Astrocyte of the hippocampus (primary cell): ENCODE data around the gene UBXN2A.
"Not testable (repeated sequence)": the region's sequence is repeated elsewhere in the genome, so short reads cannot be mapped to it uniquely, and the experiment has no call there.

Source experiments
- DNase-seq: peaks from one replicate; pipeline ENCODE4 v3.0.0; 2011; ENCODE audit warnings: low read depth, low spot score

Gene UBXN2A

DNA sequence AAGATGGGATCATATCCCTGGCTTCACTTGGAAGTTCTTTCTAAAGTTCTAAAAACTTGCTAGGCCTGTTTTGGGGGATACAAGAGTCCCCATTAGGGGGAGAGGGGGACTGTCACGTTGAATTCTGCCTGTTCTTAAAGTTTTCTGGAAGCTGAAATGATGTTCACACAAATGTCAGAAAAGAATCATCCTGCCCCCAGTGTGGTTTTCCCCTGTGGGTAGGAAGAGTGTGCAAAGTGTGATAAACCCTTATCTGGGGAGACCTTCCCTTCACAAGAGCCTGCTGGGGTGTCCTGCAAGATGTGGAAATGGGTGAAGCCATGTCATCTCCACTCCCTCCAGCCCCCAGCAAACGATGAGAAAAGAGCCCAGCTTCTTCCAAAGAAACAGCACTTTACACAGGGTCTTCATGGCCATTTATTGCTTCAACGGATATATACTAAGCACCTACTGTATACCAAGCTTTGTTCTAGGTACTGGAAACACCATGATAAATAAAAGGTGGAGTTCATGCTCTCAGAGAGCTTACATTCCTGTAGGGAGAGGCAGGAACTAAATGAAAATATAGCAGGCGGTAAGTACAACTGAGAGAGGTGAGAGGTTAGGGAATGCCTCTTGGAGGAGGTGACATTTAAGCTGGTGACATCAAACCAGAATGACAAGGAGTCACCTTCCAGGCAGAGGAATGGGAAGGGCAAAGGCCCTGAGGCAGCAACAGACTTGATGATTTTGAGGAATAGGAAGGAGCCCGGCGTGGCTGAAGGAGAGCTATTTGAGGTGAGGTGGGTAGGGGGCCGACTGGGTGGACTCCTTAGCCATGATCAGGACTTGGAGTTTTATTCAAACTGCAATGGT lies 71.2 kb downstream of the UBXN2A start:
- DNase-seq, result no peak

DNA sequence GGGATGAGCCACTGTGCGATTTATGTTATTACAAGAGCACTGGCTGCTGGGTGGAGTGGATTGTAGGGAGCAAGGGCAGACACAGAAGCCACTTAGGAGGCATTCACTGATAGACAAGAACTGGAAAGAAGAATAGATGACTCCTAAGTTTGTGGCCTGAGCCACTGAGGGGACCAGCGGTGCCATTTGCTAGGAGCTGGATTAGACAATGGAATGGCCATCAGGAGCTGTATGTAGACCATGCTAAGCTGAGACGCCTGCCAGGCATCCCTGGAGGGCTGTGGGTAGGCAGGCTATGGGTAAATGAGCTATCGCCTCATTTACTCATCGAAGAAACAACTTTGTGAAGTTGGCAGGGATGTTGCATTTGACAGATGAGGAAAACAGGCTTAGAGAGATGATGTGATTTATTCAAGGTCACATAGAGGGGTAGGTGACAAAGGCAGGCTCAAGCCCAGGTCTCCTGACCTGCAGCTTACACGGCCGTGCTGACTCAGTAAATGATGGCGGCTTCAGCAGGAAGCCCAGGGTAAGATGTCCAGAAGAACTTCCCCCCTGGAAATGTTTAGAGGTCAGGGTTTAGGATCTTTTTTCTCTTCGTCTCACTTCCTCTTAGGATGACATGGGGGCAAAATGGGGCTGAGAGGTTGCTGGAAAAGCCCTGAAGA lies 72.4 kb downstream of the UBXN2A start:
- DNase-seq, result no peak

DNA sequence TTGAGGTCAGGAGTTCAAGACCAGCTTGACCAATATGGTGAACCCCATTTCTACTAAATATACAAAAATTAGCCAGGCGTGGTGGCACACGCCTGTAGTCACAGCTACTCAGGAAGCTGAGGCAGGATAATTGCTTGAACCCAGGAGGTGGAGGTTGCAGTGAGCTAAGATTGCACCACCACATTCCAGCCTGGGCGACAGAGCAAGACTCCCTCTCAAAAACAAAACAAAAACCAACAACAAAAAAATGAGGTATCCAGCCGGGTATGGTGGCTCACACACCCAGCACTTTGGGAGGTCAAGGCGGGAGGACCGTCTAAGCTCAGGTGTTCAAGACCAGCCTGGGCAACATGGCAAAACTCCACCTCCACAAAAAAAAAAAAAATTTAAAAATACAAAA lies 74.6 kb downstream of the UBXN2A start:
- DNase-seq, result not testable (repeated sequence)

DNA sequence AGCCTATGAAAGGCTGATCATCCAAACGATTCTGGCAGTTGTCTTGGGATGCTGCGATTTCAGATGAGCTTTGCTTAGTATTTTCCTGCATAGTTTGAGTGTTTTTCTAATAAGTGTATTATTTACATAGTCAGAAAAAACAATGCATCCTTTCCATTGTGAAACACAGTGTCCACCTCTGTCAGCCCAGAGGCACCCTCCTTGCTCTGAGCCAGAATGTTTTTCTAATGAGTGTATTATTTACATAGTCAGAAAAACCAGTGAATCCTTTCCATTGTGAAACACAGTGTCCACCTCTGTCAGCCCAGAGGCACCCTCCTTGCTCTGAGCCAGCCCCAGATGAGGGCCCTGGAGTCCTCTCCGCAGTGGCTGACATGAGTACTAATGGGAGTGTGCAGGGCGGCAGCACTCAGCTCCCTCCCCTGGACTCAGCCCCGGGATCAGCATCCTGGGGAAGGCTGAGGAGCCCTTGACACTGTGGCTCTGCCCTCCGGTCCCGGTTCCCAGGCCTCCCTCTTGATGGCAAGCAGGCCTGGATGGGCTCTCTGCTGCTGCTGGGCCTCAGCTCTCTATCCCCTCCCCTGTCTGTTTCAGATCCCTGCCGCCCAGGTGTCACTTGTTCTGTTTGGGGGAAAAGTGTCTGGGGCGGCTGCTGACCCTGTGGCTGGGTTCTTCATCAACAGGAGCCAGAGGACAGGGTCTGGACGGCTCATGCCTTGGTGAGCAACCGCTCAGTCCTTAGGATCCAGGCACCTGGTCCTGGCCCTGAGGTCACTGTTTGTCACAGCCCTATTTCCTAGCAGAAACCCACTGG lies 75.5 kb downstream of the UBXN2A start:
- DNase-seq, result peak; percentile 50

DNA sequence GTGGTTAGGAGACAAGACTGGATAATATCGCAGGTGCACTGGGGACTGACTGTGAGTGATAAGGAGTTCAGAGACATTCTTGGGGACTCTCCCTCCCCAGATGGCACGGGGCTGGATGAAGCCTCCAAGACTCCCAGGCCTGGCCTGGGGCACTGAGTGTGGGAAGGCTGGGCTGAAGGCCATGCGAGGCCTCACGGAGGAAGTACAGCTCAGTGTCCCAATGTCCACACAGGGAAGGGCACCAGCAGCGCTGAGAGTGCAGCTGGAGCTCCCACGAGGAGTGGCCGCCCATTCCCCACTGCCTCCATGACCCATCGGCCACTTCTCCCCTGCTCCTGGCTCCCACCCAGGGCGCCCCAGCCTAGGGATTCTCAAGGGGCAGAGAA lies 76.1 kb downstream of the UBXN2A start:
- no peak for DNase-seq

DNA sequence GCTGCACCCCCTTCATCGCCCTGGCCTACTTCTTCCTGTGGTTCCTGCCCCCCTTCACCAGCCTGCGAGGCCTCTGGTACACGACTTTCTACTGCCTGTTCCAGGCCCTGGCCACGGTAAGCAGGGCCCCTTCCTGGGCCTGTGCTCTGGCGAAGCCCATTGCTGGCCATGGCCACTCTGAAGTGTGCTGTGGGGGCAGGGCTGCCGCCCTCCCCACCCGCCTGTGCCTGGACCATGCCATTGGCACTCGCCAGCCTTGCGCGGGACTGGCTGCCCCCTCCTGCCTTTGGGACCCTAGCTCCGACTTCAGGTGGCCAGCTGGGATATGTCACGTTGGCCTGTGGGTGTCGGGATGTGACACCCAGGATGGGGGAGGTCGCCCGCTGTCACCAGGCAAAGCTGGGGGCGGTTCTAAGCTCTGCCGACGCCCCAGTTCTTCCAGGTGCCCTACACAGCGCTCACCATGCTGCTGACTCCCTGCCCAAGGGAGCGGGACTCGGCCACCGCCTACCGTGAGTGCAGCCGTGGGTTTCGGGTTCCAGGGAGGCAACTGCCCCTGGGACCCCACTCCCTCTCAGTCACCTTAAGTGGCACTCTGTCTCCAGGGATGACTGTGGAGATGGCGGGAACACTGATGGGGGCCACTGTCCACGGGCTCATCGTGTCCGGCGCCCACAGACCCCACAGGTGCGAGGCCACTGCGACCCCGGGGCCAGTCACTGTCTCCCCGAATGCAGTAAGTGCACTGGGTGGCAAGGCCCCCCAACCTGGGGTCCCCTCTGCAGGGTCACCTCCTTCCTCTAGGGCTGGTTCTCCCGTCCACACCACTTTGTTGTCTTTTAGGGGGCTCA lies 76.8 kb downstream of the UBXN2A start:
- no peak for DNase-seq

DNA sequence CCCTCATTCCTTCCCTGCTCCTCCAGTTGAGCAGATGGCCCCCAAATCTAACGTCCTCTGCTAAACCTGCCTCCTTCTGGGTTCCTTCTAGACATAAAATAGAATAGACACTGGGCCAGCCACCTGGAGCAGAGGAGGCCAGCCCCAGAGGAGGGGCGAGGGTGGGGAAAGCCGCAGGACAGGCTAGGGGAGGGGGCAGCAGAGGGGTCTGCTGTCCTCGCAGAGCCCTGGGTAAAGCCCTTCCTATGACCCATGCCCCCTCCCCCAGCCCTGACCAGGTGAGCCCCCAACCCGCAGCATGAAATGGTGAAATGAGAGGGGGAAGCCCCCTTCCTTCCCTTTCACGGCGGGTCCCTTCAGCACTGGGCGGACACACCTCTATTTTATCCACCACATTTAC lies 77.4 kb downstream of the UBXN2A start:
- DNase-seq, result no peak

DNA sequence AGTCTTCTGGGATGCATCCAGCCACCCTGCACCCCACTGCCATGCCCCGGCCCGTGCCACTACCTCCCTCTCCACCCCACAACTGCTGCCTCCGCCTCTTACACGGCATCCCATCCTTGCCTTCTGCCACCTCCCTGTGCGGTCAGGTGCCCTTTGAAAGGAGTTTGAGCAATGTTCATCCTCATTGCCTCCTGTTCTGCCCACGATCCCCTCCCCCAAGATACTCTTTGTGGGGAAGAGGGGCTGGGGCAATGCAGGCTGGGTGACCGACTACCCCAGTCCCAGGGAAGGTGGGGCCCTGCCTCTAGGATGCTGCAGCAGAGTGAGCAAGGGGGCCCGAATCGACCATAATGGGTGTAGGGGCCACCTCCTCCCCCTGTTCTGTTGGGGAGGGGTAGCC lies 78.0 kb downstream of the UBXN2A start:
- DNase-seq, result no peak

DNA sequence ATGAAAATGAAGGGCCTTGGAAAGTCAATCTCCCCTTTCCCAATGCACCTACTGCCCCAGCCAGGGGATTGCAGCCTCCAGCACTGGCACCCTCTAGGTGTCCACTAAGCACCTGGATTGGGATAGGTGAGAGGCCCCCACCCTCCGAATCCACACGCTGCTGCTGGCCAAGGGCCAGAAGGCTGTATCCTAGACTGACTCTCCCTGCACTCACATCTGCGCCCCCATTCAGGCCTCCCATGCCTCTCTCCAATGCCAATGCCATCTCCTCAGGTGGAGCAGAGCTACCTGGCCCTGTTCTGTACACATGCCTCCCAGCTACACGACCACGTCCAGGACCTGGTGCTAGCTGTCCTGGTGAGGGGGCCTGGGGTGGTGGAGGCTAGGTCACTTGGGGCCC lies 79.5 kb downstream of the UBXN2A start:
- DNase-seq, result no peak

DNA sequence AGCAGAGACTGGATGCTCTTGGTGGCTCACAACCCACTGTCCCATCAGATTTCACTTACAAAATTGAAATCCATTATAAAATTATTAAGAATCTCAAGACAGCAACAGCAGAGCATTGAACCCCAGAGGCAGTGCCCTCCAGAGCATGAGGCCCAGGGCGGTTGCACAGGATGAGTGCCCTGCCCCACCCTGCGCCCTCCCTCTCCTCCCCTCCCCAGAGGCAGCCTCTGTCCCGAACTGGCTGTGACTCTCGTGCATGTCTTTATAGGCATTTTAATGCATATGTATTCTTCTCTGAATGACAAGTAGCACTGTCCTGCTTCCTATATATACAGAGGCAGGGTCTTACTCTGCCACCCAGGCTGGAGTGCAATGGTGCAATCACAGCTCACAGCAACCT lies 80.0 kb downstream of the UBXN2A start:
- no peak for DNase-seq

DNA sequence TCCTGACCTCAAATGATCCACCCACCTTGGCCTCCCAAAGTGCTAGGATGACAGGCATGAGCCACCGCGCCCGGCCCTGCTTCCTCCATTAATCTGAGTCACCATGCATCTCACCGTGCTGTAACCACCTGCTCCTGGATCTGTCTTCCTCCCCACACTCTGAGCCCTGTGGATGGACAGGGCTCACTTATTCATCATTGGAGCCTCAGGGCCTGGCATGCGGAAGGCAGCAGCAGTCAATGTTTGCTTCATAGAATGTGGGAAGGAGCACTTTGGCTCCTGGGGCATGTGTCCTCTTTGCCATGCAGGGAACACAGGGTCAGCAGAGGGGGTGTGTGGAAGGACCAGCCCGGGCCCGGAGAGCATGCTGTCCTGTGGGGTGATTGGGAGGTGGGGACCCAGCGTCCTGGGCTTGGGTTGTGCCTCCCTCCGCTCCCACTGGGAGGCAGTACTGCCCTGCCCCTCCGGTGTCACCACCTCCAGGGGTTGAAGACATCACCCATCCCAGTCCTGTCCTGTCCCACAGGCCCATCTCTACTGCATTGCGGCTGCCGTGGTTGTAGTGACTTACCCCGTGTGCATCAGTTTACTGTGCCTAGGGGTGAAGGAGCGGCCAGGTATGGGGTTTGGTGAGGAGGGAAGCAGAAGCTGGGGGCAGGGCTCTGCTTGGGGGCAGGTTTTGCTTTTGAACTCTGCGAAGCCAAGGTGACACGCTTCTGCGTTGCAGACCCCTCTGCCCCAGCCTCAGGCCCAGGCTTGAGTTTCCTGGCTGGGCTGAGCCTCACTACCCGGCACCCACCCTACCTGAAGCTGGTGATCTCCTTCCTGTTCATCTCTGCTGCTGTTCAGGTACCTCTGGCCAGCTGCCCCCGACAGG lies 81.1 kb downstream of the UBXN2A start:
- DNase-seq, result no peak

DNA sequence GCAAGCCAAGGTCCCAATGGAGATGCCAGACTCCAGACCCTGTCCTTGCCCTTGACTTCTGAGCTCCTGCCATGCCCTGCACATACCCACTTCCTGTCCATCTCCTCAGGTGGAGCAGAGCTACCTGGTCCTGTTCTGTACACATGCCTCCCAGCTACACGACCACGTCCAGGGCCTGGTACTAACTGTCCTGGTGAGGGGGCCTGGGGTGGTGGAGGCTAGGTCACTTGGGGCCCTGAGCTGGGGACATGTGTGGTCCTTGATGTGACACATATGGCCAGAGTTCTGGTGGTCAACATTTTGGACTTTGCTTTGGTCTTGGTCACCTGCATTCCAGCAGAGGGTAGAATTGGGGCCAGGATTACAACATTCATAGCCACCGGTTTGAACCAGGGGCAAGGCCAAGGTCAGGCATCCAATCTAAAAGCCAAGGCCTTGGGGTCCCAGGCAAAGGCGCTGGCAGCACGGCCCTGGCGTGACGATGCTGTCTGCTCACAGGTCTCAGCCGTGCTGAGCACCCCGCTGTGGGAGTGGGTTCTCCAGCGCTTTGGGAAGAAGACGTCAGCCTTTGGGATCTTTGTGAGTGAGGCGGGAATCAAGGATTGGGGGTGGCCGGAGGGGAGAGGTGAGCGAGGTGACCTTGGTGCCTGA lies 82.2 kb downstream of the UBXN2A start:
- no peak for DNase-seq

DNA sequence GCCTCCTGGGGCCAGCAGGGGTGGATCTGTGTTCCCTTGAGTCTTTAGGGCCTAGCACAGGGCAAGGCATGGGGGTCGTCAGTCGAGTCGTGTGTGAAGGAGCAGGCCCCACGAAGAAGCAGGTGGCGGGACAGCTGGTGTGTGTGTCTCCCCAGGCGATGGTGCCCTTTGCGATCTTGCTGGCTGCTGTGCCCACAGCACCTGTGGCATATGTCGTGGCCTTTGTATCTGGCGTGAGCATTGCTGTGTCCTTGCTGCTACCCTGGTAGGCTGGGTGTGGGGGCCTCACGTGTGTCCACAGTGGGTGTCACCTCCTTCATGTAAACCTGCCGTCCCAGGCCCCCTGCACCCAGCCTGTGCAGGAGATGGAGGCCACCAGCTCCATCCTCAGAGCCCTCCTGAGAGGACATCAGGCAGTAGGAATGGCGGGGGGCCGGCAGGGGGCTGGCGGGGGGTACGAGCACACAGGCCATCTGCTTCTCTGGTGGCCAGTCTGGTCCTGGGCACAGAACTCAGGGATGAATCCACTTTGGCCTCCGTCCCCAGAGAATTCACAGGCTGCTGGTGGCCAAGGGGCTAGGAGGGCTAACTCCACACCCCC lies 82.8 kb downstream of the UBXN2A start:
- DNase-seq, result no peak

DNA sequence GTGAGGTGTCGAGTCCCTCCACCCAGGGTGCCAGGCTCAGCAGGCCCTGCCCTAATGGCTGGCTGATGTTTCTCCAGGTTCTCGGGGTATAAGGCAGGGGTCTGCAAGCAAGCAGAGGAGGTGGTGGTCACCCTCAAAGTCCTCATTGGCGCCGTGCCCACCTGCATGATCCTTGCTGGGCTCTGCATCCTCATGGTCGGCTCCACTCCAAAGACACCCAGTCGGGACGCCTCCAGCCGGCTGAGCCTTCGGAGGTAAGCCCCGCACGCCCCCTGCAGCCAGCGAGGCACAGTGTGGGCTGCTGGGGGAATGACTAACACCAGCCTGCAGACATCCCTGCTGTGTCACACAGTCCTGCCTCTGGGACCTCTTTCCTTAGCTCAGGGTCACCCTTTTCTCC lies 83.8 kb downstream of the UBXN2A start:
- DNase-seq, result no peak

DNA sequence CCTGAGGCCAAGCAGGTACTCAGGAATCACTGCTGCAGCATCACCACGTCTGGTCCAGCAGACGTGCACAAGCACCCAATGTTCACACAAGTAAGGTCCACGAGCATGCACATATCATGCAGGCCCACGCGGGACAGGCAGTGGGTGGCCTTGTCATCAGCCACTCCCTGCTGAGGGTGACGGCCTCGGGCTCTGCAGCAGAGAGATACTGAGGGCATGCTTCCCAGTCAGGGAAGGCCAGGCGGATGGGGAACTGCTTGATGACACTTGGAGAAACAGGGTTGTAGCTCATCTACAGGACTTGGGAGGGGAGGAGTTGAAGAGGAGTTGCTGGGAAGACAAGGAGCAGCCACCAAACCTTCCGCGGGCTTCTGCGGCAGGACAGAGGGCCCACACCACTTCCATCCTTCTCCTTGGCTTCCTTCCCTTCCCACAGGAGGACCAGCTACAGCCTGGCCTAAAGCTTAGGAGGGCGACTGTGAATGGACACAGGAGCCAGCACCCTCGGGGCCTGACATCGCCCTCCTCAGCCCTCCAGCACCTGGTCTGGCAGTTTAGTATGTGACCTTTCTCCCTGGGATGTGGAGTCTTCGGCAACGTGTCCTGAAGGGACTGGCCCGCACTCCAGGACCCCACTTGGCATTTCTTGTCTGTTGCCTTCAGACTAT lies 84.9 kb downstream of the UBXN2A start:
- no peak for DNase-seq

DNA sequence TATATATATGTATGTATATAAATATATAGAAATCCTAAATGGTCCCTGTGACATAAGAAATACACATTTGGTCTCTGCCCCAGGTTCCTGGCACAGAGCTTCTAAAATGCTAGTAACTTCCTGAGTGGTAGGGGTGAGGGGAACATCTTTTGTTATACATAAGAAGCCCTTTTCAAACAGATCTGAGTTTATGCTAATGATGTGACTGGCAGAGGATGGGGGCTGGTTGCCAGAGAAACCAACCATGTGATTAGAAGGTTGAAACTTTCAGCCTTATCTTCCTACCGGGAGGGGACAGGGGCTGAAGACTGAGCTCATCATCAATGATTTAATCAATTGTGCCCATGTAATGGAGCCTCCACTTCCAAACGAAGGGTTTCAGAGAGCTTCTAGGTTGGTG lies 86.0 kb downstream of the UBXN2A start:
- no peak for DNase-seq

DNA sequence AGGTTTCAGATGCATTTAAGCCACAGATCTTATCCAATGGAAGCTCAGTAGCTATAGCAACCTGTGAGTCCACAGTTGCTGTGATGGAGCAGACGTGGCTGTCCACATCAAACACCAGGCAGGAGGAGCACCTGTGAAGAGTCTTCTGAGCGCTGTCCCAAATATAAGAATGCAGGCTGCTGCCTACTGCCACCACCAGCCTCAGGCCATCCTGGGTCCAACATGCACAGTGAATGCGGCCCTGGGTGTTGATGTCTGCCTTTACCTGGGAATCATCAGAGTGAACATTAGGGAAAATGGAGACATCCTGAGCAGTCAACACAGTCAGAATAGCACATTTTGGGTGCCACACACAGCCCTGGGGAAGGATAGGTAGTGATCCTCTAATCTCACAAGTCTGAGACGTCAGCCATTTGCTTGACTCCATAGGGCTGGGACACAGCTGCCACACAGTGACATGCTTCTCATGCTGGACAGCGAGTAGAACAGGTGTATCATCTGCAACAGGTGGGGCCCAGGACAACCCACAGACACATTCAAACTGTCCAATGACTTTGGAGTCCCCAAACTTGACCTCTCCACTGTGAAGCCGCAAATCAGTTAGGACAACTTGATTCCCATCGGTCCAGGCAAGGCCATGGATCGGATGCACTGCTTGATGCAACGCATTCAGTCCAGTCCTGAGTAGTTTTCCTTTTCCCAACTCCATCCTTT lies 98.7 kb downstream of the UBXN2A start:
- no peak for DNase-seq

DNA sequence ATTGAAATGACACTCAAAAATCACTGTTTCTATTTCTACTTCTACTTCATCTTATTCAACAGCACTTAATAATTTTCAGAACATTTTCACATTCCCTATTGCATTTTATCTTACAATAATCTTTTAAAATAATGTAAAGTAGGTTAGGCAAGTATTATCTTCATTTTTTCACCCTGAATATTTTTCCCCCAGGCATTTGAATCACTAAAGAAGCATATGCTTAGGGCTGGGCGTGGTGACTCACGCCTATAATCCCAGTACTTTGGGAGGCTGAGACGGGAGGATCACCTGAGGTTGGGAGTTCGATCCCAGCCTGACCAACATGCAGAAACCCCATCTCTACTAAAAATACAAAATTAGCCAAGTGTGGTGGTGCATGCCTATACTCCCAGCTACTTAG lies 100.2 kb downstream of the UBXN2A start:
- DNase-seq, result no peak
